ENCODE measurements around the gene P3H3.

P3H3 gene, protein sequence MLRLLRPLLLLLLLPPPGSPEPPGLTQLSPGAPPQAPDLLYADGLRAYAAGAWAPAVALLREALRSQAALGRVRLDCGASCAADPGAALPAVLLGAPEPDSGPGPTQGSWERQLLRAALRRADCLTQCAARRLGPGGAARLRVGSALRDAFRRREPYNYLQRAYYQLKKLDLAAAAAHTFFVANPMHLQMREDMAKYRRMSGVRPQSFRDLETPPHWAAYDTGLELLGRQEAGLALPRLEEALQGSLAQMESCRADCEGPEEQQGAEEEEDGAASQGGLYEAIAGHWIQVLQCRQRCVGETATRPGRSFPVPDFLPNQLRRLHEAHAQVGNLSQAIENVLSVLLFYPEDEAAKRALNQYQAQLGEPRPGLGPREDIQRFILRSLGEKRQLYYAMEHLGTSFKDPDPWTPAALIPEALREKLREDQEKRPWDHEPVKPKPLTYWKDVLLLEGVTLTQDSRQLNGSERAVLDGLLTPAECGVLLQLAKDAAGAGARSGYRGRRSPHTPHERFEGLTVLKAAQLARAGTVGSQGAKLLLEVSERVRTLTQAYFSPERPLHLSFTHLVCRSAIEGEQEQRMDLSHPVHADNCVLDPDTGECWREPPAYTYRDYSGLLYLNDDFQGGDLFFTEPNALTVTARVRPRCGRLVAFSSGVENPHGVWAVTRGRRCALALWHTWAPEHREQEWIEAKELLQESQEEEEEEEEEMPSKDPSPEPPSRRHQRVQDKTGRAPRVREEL

DNA sequence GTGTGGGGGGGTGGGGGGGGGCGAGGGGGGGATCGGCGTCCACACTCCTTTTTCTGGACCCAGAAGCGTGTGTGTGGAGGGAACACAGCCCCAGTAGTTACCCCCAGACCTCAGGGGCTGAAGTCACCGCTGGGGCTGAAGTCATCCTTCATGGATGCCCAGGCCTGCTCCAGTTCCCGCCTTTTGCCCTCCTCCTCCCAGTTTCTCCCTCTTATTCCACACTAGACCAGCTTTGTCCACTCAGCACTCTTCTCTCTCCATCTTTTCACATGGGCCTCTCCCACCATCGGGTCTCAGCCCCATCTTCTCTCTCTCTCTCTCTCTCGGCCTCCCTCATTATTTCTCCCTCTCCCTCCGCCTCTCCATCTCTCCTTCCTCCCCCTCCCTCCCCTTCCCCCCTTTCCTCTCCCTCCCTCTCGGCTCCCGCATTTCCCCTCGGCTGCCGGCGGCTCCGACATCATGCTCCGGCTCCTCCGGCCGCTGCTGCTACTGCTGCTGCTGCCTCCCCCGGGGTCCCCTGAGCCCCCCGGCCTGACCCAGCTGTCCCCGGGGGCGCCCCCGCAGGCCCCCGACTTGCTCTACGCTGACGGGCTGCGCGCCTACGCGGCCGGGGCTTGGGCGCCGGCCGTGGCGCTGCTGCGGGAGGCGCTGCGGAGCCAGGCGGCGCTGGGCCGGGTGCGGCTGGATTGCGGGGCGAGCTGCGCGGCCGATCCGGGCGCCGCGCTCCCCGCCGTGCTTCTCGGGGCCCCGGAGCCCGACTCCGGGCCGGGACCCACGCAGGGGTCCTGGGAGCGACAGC lies at the start of gene P3H3:
Gene P3H3, plus strand, starts transcription at position 426 of the 799 bp plus-strand sequence. Its CDS starts 34 bp downstream, at position 460.
- DNase-seq (ENCODE audit: low spot score in 2 of 2) = no peak
- Mint-ChIP-seq H3K4me1 (peaks cover 43% of the 10 kb centered on the region), H3K9me3 (no peaks in the 10 kb centered on the region)

DNA sequence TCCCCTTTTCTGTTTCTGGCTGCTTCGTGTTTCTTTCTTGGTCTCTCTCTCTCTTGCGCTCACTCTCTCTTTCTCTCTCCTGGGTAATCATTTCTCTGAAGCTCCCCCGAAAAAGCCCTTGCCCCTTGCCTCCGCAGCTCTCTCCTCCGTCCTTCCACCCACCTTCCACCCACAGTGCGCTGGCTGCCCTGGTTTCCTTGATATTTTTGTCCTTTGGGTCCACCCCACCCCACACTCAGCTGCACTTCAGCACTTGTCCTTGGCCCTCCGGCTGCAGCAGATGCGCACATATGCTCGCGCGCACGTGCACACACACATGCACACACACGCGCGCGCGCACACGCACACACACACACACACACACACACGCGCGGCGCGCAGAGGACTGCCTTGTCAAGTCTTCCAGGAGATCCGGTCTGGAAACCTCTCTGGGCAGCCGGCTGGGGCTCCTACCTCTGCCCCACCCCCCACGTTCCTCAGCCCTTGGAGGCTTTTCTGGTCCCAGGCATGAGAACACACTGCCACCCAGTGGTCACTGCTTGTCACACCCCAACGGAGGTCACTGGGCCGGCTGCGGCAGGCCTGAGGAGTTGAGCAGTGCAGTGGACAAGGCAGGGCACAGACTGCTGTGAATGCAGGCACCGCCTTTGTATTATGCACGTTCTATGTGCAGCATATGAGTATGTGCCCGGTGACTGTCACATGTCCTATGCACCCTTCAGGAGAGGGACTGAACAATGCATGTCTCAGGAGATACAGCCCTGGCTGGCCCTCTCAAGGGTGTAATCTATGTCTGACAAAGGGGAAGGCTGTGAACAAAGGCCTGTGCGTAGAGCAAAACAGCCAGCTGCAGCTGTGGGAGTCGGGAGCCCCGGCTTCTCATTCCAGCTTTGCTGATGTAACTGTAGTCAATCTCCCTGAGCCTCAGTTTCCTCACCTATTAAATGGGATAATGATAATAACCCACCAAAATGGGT lies 49.3 kb upstream of the P3H3 start:
- DNase-seq (ENCODE audit: low spot score in 2 of 2) (peak; percentile 81 to 94), ATAC-seq (peak; percentile 76)
- Mint-ChIP-seq H3K36me3 (peaks cover 61% of the 10 kb centered on the region), H3K4me1 (peaks cover 84% of the 10 kb centered on the region), H3K9me3 (no peaks in the 10 kb centered on the region), H3K4me3 (peak overlapping the region; percentile 88), H3K27ac (peak overlapping the region; percentile 94)

More for the DNA sequence above, at the start of gene P3H3:
- peak; percentile 46 for ATAC-seq
- H3K27ac Mint-ChIP-seq = peak within 1 kb of the TSS; percentile 92
- H3K36me3 Mint-ChIP-seq = peaks cover 9% of the 10 kb centered on the region
- H3K4me3 Mint-ChIP-seq = peak within 1 kb of the TSS; percentile 91

DNA sequence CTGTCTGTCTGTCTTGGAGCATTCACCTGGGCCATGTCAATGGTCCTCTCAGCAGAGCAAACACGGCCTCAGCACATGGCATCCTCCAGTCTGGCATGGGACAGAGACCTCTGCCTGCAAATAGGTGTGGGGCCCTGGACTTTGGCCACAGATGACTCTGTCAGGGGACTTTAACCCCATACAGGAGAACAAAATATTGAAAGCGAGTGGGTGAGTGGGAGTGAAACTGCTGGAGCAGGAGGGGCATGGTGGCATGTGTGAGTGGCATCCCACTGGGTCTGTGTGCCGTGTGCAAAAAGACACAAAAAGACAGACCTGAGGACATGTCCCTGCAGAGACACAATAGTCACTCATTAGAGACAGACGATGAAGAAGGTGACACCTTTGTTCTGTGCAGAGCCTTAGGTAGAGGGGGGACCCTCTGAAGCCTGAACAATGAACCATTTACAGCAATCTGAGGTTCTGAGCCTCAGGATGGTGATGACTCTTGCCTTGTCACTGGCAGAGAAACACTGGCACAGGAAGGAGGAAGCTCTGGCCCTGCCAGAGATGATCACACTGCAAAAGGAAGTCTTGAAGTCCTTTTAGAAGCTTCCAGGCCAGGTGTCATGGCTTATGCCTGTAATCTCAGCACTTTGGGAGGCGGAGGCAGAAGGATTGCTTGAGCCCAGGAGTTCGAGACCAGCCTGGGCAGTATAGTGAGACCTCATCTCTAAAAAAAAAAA lies 48.3 kb upstream of the P3H3 start:
- Mint-ChIP-seq H3K4me1 (peaks cover 78% of the 10 kb centered on the region), H3K27ac (peak overlapping the region; percentile 94), H3K36me3 (peaks cover 51% of the 10 kb centered on the region), H3K4me3 (peak overlapping the region; percentile 88), H3K9me3 (no peaks in the 10 kb centered on the region)
- no peak for DNase-seq (ENCODE audit: low spot score in 2 of 2)
- peak; percentile 27 for ATAC-seq

DNA sequence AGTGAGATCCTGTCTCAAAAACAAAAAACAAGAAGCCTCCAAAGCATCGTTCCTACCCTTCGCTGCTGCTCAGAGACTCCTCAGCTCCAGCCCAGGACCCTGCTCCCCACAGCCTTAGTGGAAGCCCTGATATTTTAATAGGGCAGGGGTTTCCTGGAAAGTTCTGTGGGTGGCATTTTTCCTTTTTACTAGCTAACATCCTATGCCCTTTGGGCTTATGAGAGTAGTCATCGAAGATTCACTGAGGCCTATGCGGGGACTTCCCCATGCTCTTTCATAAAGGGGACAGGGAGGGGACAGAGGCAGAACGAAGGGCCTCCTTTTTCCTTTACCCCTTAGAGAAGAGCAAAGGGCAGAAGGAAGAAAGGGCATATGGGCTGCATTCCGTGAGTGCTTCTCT lies 47.6 kb upstream of the P3H3 start:
- DNase-seq (ENCODE audit: low spot score in 2 of 2) (no peak), ATAC-seq (peak; percentile 73)
- Mint-ChIP-seq H3K4me1 (peaks cover 71% of the 10 kb centered on the region), H3K36me3 (peaks cover 44% of the 10 kb centered on the region), H3K4me3 (peak overlapping the region; percentile 88), H3K9me3 (no peaks in the 10 kb centered on the region), H3K27ac (peak overlapping the region; percentile 94)

DNA sequence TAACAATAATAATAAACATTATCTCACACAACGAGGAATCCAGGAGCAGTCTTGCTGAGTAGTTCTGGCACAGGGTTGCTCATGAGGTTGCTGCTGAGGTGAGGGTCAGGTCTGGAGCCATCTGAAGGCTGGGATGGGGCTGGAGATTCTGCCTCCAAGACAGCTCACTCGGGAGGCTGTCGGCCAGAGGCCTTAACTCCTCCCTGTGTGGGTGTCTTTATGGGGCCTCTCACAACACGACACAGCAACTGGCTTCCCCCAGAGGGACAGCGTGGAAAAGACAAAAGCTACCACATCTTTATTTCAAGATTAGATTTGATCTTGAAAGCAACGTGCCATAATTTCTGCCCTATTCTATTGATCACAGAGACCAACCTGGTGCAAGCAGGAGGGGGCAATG lies 46.1 kb upstream of the P3H3 start:
- H3K4me3 Mint-ChIP-seq = peak overlapping the region; percentile 10
- no peaks in the 10 kb centered on the region for H3K9me3 Mint-ChIP-seq
- ATAC-seq (no peak), DNase-seq (ENCODE audit: low spot score in 2 of 2) (no peak)
- H3K27ac Mint-ChIP-seq = no peak overlapping the region
- peaks cover 64% of the 10 kb centered on the region for H3K4me1 Mint-ChIP-seq
- H3K36me3 Mint-ChIP-seq = peaks cover 29% of the 10 kb centered on the region

DNA sequence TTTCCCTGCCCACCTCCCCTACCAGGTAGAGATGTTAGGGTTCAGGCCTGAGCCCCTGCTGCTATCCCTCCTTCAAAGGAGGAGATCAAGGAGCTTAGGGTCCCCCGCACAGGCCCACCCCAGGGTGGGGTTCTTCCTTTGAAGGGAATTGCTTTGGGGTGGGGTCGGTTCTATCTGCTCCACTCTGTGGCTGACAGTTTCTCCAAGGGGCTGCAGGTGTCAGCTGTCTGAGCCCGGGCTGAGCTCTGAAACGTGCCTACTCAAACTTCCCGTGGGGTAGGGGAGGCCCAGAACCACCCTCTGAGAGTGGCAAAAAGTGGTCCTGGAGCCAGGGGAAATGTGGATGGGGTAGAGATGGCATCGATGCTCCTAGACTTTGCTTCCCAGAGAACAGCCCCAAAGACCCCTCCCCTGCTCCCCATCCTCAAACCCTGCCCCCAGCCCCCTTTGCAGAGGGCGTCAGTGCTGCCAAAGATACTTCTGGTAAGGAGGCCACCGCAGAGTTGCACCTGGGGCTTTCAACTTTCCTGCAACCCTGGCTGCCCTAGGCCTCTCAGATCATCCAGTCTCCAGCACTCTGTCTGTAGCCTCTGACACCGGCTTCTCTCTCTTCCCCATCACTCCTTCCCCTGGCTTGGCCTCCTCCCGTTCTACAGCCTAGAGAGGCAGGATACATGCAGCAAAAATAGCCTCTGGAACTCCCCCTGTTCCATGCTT lies 45.2 kb upstream of the P3H3 start:
- peak overlapping the region; percentile 14 for H3K4me3 Mint-ChIP-seq
- no peak for DNase-seq (ENCODE audit: low spot score in 2 of 2)
- H3K36me3 Mint-ChIP-seq = peaks cover 20% of the 10 kb centered on the region
- ATAC-seq = no peak
- H3K4me1 Mint-ChIP-seq = peaks cover 55% of the 10 kb centered on the region
- peak overlapping the region; percentile 27 for H3K27ac Mint-ChIP-seq
- H3K9me3 Mint-ChIP-seq = no peaks in the 10 kb centered on the region

DNA sequence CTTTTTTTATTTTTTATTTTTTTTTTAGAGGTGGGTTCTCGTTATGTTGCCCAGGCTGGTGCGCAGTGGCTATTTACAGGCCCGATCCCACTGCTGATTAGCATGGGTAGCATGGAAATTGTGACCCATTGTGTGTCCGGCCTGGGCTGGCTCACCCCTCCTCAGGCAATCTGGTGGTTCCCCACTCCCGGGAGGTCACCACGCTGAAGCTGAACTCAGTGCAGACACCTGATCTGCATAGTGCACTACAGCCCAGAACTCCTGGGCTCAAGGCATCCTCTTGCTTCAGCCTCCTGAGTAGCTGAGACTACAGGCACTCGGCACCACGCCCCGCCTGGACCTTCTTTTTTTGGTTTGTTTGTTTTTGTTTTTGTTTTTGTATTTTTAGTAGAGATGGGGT lies 44.4 kb upstream of the P3H3 start:
- H3K27ac Mint-ChIP-seq = peak overlapping the region; percentile 27
- peak overlapping the region; percentile 14 for H3K4me3 Mint-ChIP-seq
- H3K4me1 Mint-ChIP-seq = peaks cover 47% of the 10 kb centered on the region
- DNase-seq (ENCODE audit: low spot score in 2 of 2) (no peak), ATAC-seq (no peak)
- H3K9me3 Mint-ChIP-seq = no peaks in the 10 kb centered on the region
- peaks cover 12% of the 10 kb centered on the region for H3K36me3 Mint-ChIP-seq

DNA sequence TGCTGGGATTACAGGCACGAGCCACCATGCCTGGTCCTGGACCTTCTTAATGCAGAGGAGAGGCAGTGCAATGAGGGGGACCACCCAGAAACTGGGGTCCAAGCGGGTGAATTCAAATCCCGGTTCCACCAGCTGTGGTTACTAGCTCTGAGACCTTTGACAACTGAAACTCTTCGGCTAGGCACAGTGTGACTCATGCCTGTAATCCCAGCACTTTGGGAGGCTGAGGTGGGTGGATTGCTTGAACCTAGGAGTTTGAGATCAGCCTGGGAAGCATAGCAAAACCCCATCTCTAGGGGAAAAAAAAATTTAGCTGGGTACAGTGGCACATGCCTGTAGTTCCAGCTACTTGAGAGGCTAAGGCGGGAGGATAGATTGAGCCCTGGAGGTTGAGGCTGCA lies 43.9 kb upstream of the P3H3 start:
- DNase-seq (ENCODE audit: low spot score in 2 of 2) (no peak), ATAC-seq (no peak)
- Mint-ChIP-seq H3K4me1 (peaks cover 47% of the 10 kb centered on the region), H3K4me3 (peak overlapping the region; percentile 14), H3K9me3 (no peaks in the 10 kb centered on the region), H3K36me3 (peaks cover 7% of the 10 kb centered on the region), H3K27ac (peak overlapping the region; percentile 27)

DNA sequence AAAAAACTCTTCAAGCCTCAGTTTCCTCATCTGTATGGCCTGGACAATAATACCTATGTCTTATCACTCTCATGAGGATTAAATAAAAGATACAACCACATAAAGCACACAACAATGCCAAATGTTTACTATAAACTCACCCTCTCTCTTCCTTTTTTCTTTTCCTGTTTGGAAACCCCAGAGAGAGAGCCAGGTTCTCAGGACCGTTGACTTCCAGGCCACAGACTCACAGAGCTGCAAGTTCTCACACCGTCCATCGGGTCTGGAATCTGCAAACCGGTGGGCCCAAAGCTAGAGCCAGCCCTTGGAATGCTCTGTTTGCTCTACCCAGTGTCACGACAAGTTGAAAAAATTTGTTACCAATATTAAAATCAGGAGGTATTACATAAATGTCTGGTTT lies 43.4 kb upstream of the P3H3 start:
- peaks cover 2% of the 10 kb centered on the region for H3K36me3 Mint-ChIP-seq
- ATAC-seq (no peak), DNase-seq (ENCODE audit: low spot score in 2 of 2) (no peak)
- peaks cover 47% of the 10 kb centered on the region for H3K4me1 Mint-ChIP-seq
- no peak overlapping the region for H3K4me3 Mint-ChIP-seq
- no peak overlapping the region for H3K27ac Mint-ChIP-seq
- no peaks in the 10 kb centered on the region for H3K9me3 Mint-ChIP-seq

DNA sequence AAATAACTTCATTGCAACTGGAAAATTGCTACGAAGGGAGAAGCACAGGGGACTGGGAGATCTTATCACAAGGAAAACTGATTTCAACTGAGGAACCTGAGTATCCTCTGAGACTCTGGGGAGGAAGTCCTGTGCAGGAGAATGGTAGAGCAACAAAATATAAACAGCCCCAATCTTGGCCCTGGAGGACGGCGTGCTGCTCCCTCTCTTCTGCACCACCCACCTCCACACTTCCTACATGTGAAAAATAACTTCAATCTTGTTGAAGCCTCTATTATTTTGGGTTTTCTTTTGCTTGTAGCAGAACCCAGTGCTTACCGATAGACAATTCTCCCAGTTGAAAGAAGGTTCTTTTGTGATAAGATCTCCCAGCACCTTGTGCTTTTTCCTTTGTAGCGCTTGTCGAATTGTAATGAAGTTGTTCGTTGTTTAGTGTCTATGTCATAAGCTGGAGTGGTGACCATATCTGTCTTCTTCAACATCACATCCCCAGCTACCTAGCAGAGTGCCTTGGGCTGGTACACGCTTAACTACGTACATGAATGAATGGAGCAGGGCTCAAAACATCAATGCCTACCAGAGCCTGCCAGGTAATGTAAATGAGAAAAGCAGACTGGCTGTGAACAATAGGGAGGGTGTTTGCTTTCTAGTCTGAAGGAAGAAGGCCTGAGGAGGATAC lies 41.7 kb upstream of the P3H3 start:
- Mint-ChIP-seq H3K9me3 (no peaks in the 10 kb centered on the region), H3K27ac (no peak overlapping the region), H3K4me3 (peak overlapping the region; percentile 3), H3K36me3 (no peaks in the 10 kb centered on the region), H3K4me1 (peaks cover 38% of the 10 kb centered on the region)
- DNase-seq (ENCODE audit: low spot score in 2 of 2) (no peak), ATAC-seq (no peak)

DNA sequence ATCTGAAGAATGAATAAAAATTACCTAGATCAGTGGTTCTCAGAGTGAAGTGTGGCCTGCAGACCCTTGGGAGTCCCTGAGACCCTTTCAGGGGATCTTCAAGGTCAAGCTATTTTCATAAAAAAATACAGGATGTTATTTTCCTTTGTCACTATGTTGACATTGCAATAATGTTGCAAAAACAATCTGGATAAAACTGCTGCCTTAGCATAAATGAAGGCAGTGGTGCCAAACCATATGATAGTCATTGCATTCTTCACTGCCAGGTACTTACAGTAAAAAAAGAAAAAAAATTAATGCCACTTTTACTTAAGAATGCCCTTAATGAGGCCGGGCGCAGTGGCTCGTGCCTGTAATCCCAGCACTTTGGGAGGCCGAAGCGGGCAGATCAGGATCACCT lies 40.9 kb upstream of the P3H3 start:
- H3K27ac Mint-ChIP-seq = no peak overlapping the region
- no peak for DNase-seq (ENCODE audit: low spot score in 2 of 2)
- ATAC-seq = no peak
- peaks cover 42% of the 10 kb centered on the region for H3K4me1 Mint-ChIP-seq
- no peaks in the 10 kb centered on the region for H3K36me3 Mint-ChIP-seq
- H3K9me3 Mint-ChIP-seq = no peaks in the 10 kb centered on the region
- no peak overlapping the region for H3K4me3 Mint-ChIP-seq

DNA sequence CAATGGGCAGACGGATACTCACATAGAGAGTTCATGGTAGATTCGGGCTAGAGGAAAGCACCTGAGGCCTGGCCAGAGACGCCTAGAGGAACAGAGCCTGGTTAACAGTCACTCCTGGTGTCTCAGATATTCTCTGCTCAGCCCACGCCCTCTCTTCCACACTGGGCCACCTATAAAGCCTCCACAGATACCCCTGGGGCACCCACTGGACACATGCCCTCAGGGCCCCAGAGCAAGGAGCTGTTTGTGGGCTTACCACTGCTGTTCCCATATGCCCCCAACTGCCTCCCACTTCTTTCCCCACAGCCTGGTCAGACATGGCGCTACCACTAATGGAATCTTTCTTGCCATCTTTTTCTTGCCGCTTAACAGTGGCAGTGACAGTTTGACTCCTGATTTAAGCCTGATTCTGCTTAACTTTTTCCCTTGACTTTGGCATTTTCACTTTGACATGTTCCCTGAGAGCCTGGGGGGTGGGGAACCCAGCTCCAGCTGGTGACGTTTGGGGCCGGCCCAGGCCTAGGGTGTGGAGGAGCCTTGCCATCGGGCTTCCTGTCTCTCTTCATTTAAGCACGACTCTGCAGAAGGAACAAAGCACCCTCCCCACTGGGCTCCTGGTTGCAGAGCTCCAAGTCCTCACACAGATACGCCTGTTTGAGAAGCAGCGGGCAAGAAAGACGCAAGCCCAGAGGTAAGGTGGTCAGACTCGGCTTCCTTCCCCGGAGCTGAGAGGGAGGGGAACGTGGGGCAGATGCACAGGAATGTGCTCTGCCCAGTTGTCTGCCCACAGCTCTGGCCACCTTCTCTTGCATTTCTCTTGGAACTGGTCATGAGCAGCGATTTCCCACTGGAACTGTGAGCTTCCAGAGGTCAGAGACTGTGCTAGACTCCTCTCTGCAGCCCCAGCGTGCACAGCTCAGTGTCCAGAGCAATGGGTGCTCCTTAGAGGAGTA lies 39.0 kb upstream of the P3H3 start, which contains the start of gene CD4:
Gene CD4, plus strand, starts transcription at position 557 of the 953 bp plus-strand sequence. CDS start 10,611 bp downstream, outside the sequence.
- peak within 1 kb of the TSS; percentile 54 for H3K27ac Mint-ChIP-seq
- H3K36me3 Mint-ChIP-seq = peaks cover under 1% of the 10 kb centered on the region
- H3K4me3 Mint-ChIP-seq = peak within 1 kb of the TSS; percentile 61
- DNase-seq (ENCODE audit: low spot score in 2 of 2) = no peak
- peaks cover 35% of the 10 kb centered on the region for H3K4me1 Mint-ChIP-seq
- no peaks in the 10 kb centered on the region for H3K9me3 Mint-ChIP-seq
- ATAC-seq = peak; percentile 67
